IPS-15b (cell line): ENCODE measurements around the gene PHOSPHO2.

ENCODE experiments used
- H3K27me3 ChIP-seq: one replicate; pipeline ENCODE4 v1.6.1; 2013; ENCODE audit warnings: low read length; ENCODE audit not compliant: control insufficient read depth, insufficient read depth
- H3K36me3 ChIP-seq: one replicate; pipeline ENCODE4 v1.6.1; 2013; ENCODE audit warnings: low read length; ENCODE audit not compliant: control insufficient read depth, insufficient read depth
- H3K4me1 ChIP-seq: one replicate; pipeline ENCODE4 v1.6.1; 2013; ENCODE audit warnings: mild to moderate bottlenecking, low read length; ENCODE audit not compliant: control insufficient read depth, insufficient read depth
- H3K4me3 ChIP-seq: one replicate; pipeline ENCODE4 v1.5.1; 2013; ENCODE audit warnings: low read depth, low read length
- H3K9ac ChIP-seq: one replicate; pipeline ENCODE4 v1.6.1; 2013; ENCODE audit warnings: low read depth, mild to moderate bottlenecking, low read length
- H3K9me3 ChIP-seq: one replicate; pipeline ENCODE4 v1.6.1; 2013; ENCODE audit warnings: mild to moderate bottlenecking, low read length; ENCODE audit not compliant: control insufficient read depth, insufficient read depth

PHOSPHO2 gene

DNA sequence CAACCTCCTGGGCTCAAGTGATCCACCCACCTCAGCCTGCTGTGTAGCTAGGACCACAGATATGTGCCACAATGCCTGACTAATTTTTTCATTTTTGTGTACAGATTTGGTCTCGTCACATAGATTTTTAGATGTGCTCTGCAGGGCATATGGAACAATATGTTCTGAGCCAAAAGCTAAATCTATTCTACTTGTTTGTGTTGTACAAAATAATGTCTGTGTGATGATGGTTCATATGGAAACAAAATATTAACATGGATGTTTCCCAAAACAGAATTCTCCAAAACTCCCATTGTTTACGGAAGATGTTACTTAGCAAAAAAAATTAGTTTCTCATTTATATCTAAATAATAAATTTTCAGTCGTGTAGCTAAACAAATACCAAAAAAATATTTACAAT, 26.7 kb downstream of the PHOSPHO2 start:
- no peak overlapping the region for H3K4me3 ChIP-seq
- H3K4me1 ChIP-seq = no peaks in the 10 kb centered on the region
- no peaks in the 10 kb centered on the region for H3K9me3 ChIP-seq
- H3K27me3 ChIP-seq = no peaks in the 10 kb centered on the region
- H3K9ac ChIP-seq = no peak overlapping the region
- H3K36me3 ChIP-seq = no peaks in the 10 kb centered on the region

DNA sequence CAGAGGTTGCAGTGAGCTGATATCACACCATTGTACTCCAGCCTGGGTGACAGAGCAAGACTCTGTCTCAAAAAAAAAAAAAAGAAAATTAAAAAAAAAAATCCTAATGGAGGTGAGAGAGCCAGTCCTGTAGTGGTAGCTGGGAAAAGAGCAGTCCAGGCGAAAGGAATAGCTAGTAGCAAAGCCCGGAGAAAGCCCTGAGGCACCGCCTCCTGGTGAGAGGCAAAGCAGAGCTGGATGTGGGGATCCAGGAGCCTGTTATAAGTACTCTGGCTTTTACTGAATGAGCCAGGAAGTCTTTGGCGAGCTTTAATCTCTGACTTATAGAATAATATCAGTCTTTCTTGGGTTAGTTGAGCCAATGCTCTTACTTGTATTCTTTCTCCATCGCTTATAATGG, 32.8 kb downstream of the PHOSPHO2 start:
- Histone ChIP-seq H3K9ac (no peak overlapping the region), H3K4me3 (no peak overlapping the region), H3K4me1 (no peaks in the 10 kb centered on the region), H3K9me3 (no peaks in the 10 kb centered on the region), H3K27me3 (no peaks in the 10 kb centered on the region), H3K36me3 (no peaks in the 10 kb centered on the region)

DNA sequence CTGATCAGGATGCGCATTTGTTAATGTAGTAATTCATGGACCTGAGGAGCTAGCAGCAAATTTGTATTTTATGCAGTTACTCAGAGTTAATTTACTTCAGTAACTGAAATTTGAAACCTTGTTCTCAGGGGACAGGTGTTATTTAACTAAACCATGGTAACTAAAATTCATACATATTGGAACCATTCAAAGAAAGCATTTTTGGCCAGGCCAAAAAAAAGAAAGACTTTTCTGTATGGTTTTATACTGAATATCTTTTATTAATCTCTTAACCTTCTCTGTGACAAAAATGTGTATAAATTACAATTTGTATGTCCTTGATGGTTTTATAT, 35.0 kb downstream of the PHOSPHO2 start:
- Histone ChIP-seq H3K4me1 (no peaks in the 10 kb centered on the region), H3K9me3 (no peaks in the 10 kb centered on the region), H3K4me3 (no peak overlapping the region), H3K27me3 (peaks cover 6% of the 10 kb centered on the region), H3K9ac (no peak overlapping the region), H3K36me3 (no peaks in the 10 kb centered on the region)

DNA sequence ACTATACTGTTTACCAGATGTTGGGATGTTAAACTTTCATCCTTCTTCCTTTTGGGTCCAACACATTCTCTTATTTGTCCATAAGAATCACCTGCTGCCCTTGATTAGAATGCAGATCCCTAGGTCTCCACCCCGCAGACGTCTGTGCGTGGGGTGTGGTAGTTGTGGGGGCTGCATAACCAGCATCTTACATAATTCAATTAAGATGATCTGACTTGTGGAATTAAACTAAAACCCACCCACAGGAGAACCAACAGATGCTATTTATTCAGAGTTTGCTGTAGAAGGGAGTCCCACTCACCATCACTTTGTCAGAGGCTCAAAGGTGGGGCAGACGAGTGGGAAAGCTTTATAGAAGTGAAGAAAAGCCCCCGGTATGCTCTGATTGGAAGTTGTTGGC, 37.8 kb downstream of the PHOSPHO2 start:
- Histone ChIP-seq H3K27me3 (peaks cover 6% of the 10 kb centered on the region), H3K4me1 (peaks cover 4% of the 10 kb centered on the region), H3K9me3 (no peaks in the 10 kb centered on the region), H3K4me3 (no peak overlapping the region), H3K36me3 (no peaks in the 10 kb centered on the region), H3K9ac (no peak overlapping the region)

DNA sequence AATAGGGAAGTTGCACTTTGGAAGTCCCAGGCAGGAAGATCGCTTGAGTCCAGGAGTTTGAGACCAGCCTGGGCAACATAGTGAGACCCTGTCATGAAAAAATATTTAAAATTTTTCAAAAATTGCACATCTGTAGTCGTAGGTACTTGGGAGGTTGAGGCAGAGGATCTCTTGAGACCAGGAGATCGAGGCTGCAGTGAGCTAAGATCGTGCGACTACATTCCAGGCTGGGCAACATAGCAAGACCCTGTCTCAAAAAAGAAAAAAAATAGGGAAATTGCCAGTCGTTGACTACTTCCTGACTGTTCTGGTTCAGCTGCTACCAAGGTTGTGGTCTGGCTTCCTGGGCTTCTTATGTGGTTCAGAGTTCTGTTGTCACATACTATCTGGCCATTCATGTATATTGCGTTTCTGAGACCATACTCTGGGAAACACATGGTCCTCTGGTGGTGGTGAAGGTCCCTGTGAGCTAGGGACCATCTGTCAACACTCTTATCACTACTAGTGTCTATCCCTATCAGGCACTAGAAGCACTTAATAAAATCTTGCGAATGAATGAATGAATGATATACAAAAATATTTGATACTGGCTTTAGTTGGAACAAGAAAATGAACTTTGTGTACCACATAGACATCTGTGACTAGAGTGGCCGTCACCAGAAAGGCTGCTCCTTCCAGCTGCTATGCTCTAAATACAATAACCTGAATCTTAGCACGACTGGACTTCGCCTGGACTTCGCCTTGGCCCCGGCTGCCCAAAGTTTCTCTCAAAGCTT, 38.5 kb downstream of the PHOSPHO2 start:
- H3K4me1 ChIP-seq = peaks cover 6% of the 10 kb centered on the region
- peaks cover 6% of the 10 kb centered on the region for H3K27me3 ChIP-seq
- H3K4me3 ChIP-seq = peak overlapping the region; percentile 69
- no peak overlapping the region for H3K9ac ChIP-seq
- H3K36me3 ChIP-seq = no peaks in the 10 kb centered on the region
- H3K9me3 ChIP-seq = no peaks in the 10 kb centered on the region

DNA sequence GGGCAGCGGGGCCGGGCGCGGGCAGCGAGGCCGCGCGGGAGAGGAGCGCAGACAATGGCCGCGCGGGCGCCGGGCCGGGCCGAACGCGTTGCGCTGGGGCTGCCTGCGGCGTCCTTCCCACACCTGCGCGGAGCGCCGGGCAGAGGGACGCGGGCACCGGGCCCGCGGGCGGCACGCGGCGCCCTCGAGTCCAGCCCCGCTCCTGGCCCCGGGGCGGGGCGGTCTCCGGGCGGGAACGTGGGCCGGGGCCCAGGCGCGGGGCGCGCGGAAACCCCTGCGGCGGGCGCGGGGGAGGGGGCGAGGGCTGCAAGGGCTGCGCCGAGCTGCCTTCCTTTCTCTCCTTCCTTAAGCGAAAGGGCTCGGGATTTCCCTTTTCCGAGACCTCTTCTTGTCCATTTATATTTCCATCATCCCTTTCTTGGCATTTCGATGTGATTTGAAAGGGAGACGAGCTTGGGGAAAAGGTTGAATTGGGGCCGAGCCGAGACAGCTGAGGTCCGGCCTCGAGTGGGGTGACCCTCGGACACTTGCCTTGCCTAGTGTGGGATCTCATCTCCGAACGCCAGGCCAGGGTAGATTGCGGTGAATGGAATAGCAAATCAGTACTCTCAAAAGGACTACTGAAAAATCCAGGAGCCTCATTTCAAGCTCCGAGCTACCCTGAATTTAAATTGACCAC, 40.0 kb downstream of the PHOSPHO2 start:
- H3K9me3 ChIP-seq = no peaks in the 10 kb centered on the region
- peak overlapping the region; percentile 86 for H3K9ac ChIP-seq
- peak overlapping the region; percentile 91 for H3K4me3 ChIP-seq
- no peaks in the 10 kb centered on the region for H3K36me3 ChIP-seq
- peaks cover 6% of the 10 kb centered on the region for H3K27me3 ChIP-seq
- H3K4me1 ChIP-seq = peaks cover 10% of the 10 kb centered on the region

DNA sequence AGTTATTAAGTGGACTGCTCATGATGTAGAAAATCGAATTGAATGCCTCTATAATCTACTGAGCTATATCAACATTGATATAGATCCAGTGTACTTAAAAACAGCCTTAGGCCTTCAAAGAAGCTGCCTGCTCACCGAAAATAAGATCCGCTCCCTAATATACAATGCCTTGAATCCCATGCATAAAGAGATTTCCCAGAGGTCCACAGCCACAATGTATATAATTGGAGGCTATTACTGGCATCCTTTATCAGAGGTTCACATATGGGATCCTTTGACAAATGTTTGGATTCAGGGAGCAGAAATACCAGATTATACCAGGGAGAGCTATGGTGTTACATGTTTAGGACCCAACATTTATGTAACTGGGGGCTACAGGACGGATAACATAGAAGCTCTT, 41.4 kb downstream of the PHOSPHO2 start:
- H3K9ac ChIP-seq = no peak overlapping the region
- no peaks in the 10 kb centered on the region for H3K9me3 ChIP-seq
- H3K4me1 ChIP-seq = peaks cover 11% of the 10 kb centered on the region
- peaks cover 6% of the 10 kb centered on the region for H3K27me3 ChIP-seq
- H3K4me3 ChIP-seq = peak overlapping the region; percentile 91
- no peaks in the 10 kb centered on the region for H3K36me3 ChIP-seq

DNA sequence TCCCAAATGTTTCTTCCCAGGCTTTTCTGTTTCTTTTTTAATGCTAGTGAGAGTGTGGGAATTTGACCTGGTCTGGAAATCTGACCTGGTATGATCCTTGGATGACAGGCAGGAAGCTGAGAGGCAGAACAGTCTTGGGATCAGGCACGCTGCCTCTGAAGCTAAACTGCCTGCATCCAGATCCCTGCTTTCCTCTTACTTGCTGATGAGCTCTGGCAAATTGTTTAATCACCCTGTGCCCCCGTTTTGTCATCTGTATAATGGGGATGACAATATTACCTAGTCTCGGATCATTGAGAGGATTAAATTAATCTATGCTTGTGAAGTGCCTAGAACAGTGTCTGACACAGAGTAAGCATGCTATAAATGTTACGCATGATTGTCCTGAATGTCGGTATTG, 42.6 kb downstream of the PHOSPHO2 start:
- H3K9me3 ChIP-seq = no peaks in the 10 kb centered on the region
- peaks cover 11% of the 10 kb centered on the region for H3K4me1 ChIP-seq
- no peaks in the 10 kb centered on the region for H3K36me3 ChIP-seq
- no peak overlapping the region for H3K9ac ChIP-seq
- H3K27me3 ChIP-seq = peaks cover 6% of the 10 kb centered on the region
- H3K4me3 ChIP-seq = no peak overlapping the region

DNA sequence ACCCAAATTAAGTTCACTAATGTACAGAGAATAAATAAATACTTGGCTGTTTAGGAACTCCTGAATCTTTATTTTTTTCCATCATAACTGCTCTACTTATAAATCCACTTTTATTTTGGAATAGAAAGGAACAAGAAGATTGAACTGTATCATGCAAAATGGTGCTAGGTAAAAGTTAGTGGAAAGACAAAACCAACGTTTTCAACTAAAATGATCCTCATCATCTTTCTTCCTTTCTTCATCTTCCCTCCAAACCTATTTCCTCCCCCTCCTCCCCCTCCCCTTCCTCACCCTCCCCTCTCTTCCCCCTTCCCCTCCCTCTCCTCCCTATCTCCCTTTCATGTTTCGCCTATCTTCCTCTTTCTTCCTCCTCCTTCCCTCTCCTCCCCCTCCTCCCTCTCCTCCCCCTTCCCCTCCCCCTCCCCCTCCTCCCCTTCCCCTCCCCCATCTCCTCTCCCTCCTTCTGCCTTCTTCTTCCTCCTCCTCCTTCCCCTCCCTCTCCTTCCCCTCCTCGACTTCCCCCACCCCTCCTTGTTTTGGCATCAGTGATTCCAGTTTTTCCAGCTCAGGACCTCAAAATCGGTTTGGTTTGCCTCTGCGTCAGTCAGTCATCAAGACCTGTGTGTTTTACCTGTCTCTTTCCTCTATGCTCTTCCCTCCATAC, 44.4 kb downstream of the PHOSPHO2 start:
- no peak overlapping the region for H3K9ac ChIP-seq
- no peaks in the 10 kb centered on the region for H3K9me3 ChIP-seq
- H3K4me1 ChIP-seq = peaks cover 11% of the 10 kb centered on the region
- H3K4me3 ChIP-seq = no peak overlapping the region
- H3K27me3 ChIP-seq = no peaks in the 10 kb centered on the region
- no peaks in the 10 kb centered on the region for H3K36me3 ChIP-seq

DNA sequence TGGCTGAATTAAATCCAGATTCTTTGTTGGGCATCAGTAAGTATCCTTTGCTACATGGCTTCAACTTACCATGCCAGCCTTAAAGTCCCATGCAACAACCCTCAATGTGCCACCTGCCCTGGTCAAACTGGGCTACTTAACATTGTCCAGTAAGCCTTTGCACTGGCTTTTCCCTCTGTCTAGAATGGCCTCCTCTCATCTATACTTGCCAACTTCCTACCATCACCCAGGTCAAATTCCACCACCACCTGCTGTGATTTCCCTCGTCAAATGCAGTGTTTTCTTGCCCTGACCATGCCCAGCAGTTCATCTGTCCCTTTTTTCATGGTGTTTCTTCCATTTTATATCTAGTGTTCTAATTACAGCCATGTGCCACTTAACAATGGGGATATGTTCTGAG, 45.1 kb downstream of the PHOSPHO2 start:
- Histone ChIP-seq H3K36me3 (no peaks in the 10 kb centered on the region), H3K4me1 (peaks cover 11% of the 10 kb centered on the region), H3K9ac (no peak overlapping the region), H3K27me3 (no peaks in the 10 kb centered on the region), H3K9me3 (no peaks in the 10 kb centered on the region), H3K4me3 (no peak overlapping the region)

DNA sequence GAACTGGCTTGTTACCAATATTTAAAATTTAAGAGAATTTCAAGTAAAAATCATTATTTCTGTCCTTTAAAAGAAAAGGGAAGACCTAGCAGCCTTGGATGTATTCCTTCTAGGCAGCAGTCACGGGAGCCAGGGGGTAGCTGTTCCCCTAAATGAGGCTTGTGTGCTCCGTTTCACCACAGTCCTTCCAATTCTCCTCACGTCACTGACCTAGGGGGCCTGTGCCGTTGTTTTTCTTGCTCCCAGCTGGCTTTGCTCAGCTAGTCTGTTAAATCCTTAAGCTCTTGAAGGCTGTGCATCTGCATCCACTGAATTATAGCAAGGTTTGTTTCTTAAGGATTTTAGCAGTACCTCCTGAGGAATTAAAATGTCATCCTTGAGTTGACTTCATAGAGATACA, 49.3 kb downstream of the PHOSPHO2 start:
- Histone ChIP-seq H3K4me1 (peaks cover 5% of the 10 kb centered on the region), H3K27me3 (no peaks in the 10 kb centered on the region), H3K9ac (no peak overlapping the region), H3K9me3 (no peaks in the 10 kb centered on the region), H3K4me3 (no peak overlapping the region), H3K36me3 (no peaks in the 10 kb centered on the region)

DNA sequence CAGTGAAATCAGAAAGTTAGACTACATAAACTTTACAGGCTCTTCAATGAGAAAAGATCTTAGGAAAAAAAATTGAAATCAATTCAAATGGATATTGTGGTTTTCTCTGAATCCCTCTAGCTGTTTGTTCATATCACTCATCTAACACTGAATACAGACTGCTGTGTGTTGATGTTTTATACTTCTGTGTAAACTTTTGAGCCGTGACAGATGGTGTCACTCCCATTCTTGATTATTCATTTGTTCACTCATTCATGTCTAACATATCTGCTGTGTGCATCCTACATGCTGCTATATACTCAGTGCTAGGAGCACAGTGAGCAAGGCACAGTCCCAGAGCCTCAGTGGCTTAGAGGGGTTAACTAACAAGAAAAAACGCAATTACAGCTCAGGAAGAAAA, 52.0 kb downstream of the PHOSPHO2 start:
- Histone ChIP-seq H3K9me3 (no peaks in the 10 kb centered on the region), H3K4me3 (no peak overlapping the region), H3K4me1 (no peaks in the 10 kb centered on the region), H3K9ac (no peak overlapping the region), H3K36me3 (no peaks in the 10 kb centered on the region), H3K27me3 (no peaks in the 10 kb centered on the region)
